Trophoblast cell (in vitro differentiated cells and primary cell): ENCODE data around the gene OPN4.

Experiments
- DNase-seq, 2 donors: peaks; one replicate each; pipeline ENCODE4 v3.0.0-alpha.2; 2016
- H2AFZ ChIP-seq: 2 replicates; pipeline ENCODE4 v1.6.1; 2013; ENCODE audit warnings: low read length, moderate library complexity, mild to moderate bottlenecking; ENCODE audit not compliant: insufficient read depth, poor library complexity
- H2AK5ac ChIP-seq: 2 replicates; pipeline ENCODE4 v1.6.1; 2013; ENCODE audit warnings: mild to moderate bottlenecking, low read length
- H2BK120ac ChIP-seq: 2 replicates; pipeline ENCODE4 v1.6.1; 2013; ENCODE audit warnings: low read length, mild to moderate bottlenecking, moderate library complexity; ENCODE audit not compliant: insufficient read depth, poor library complexity
- H2BK12ac ChIP-seq: 2 replicates; pipeline ENCODE4 v1.6.1; 2013; ENCODE audit warnings: mild to moderate bottlenecking, low read length, moderate library complexity
- H2BK5ac ChIP-seq: 2 replicates; pipeline ENCODE4 v1.6.1; 2013; ENCODE audit warnings: low read length, low read depth, moderate library complexity, mild to moderate bottlenecking; ENCODE audit not compliant: poor library complexity
- H3K14ac ChIP-seq: 2 replicates; pipeline ENCODE4 v1.6.1; 2013; ENCODE audit warnings: mild to moderate bottlenecking, low read length
- H3K18ac ChIP-seq: 2 replicates; pipeline ENCODE4 v1.6.1; 2013; ENCODE audit warnings: mild to moderate bottlenecking, low read length
- H3K23ac ChIP-seq: 2 replicates; pipeline ENCODE4 v1.6.1; 2013; ENCODE audit warnings: low read length
- H3K27ac ChIP-seq: 2 replicates; pipeline ENCODE4 v1.5.1; 2013; ENCODE audit warnings: low read depth, mild to moderate bottlenecking, inconsistent platforms, low read length, moderate library complexity
- H3K27me3 ChIP-seq: 2 replicates; pipeline ENCODE4 v1.6.1; 2013; ENCODE audit warnings: inconsistent platforms, mild to moderate bottlenecking, low read length, moderate library complexity; ENCODE audit not compliant: insufficient read depth
- H3K36me3 ChIP-seq, 2 experiments: 1 replicate in 1 of 2; 2 replicates in 1 of 2; pipeline ENCODE4 v1.6.1; 2013; ENCODE audit warnings: low read length in 2 of 2, mild to moderate bottlenecking in 2 of 2, moderate library complexity in 1 of 2; ENCODE audit not compliant: insufficient read depth in 2 of 2, control insufficient read depth in 1 of 2
- H3K4ac ChIP-seq: 2 replicates; pipeline ENCODE4 v1.6.1; 2013; ENCODE audit warnings: low read depth, mild to moderate bottlenecking, low read length, moderate library complexity
- H3K4me1 ChIP-seq, 2 experiments: 1 replicate in 1 of 2; 2 replicates in 1 of 2; pipeline ENCODE4 v1.6.1; 2013; ENCODE audit warnings: low read length in 2 of 2, mild to moderate bottlenecking in 2 of 2, moderate library complexity in 1 of 2; ENCODE audit not compliant: insufficient read depth in 2 of 2, control insufficient read depth in 1 of 2
- H3K4me2 ChIP-seq: 2 replicates; pipeline ENCODE4 v1.6.1; 2013; ENCODE audit warnings: inconsistent platforms, mild to moderate bottlenecking, low read length, moderate library complexity
- H3K4me3 ChIP-seq: 2 replicates; pipeline ENCODE4 v1.5.1; 2013; ENCODE audit warnings: mild to moderate bottlenecking, low read depth, low read length, inconsistent platforms
- H3K79me1 ChIP-seq: one replicate; pipeline ENCODE4 v1.6.1; 2013; ENCODE audit warnings: low read length
- H3K79me2 ChIP-seq: 2 replicates; pipeline ENCODE4 v1.6.1; 2013; ENCODE audit warnings: low read length, mild to moderate bottlenecking; ENCODE audit not compliant: control insufficient read depth, insufficient read depth, poor library complexity
- H3K9ac ChIP-seq: 2 replicates; pipeline ENCODE4 v1.6.1; 2013; ENCODE audit warnings: mild to moderate bottlenecking, low read length
- H3K9me3 ChIP-seq: 2 replicates; pipeline ENCODE4 v1.6.1; 2013; ENCODE audit warnings: low read depth, mild to moderate bottlenecking, control low read depth, inconsistent platforms, low read length; ENCODE audit not compliant: insufficient read depth
- H4K12ac ChIP-seq: 2 replicates; pipeline ENCODE4 v1.6.1; 2013; ENCODE audit warnings: low read depth, mild to moderate bottlenecking, low read length, moderate library complexity
- H4K8ac ChIP-seq: 2 replicates; pipeline ENCODE4 v1.6.1; 2013; ENCODE audit warnings: low read depth, mild to moderate bottlenecking, low read length, moderate library complexity
- H4K91ac ChIP-seq: one replicate; pipeline ENCODE4 v1.6.1; 2013; ENCODE audit warnings: low read depth, mild to moderate bottlenecking, low read length, moderate library complexity
- WGBS: extraction: QIAGEN DNeasy Blood & Tissue Kit; methylation state at CpG from one replicate; pipeline ENCODE4 v1.1.7; 2013; ENCODE audit warnings: missing lambda C conversion rate; ENCODE audit not compliant: insufficient read length, insufficient coverage; ENCODE audit errors: extremely low coverage; 5-methylcytosine and 5-hydroxymethylcytosine counted together

Gene OPN4

DNA sequence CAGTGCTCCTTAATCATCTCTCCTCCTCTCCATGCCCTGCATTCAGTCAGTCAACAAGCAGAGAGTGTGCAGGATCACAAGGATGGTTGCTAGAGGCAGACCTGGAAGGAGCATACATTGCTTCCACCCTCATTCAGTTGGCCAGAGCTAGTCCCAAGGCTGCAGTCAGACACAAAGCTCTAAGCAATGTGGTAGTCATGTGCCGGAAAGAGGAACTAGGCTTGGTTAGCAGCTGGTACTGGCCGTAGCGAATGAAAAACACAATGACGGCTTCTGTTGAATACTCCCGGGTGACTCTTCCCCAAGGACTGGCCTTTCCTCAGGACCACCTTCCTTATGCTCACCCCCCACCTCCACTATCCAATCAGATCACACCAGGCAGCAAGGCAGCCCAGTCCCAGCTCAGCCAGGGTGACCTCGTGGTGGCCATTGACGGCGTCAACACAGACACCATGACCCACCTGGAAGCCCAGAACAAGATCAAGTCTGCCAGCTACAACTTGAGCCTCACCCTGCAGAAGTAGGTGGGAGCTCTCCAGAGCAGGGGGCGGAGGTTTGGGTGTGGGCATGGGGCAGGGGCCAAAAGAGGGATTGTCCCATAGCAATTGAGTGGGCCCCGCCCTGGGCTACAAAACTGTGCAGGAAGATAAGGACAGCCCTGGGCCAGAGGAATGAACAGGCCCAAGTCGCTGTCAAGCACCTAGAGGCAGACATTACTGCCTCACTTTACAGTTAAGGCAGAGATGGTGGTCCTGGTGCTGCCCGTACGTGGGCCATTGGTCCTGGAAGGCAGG, 24.8 kb downstream of the OPN4 start:
- H3K23ac ChIP-seq = no peak overlapping the region
- H3K36me3 ChIP-seq = no peaks in the 10 kb centered on the region
- no peak overlapping the region for H4K12ac ChIP-seq
- H3K27ac ChIP-seq = no peak overlapping the region
- DNase-seq = no peak
- H2BK120ac ChIP-seq = no peak overlapping the region
- H4K8ac ChIP-seq = no peak overlapping the region
- no CpG with 5 or more reads among the region's 13 CpGs for WGBS
- H3K4me3 ChIP-seq = no peak overlapping the region
- H3K4ac ChIP-seq = no peak overlapping the region
- no peaks in the 10 kb centered on the region for H3K79me2 ChIP-seq
- peaks cover under 1 to 3% of the 10 kb centered on the region in 2 experiments for H3K4me1 ChIP-seq
- H2BK12ac ChIP-seq = no peak overlapping the region
- no peak overlapping the region for H3K4me2 ChIP-seq
- H3K79me1 ChIP-seq = no peaks in the 10 kb centered on the region
- no peak overlapping the region for H2AK5ac ChIP-seq
- H3K18ac ChIP-seq = no peak overlapping the region
- no peak overlapping the region for H3K9ac ChIP-seq
- H3K27me3 ChIP-seq = no peaks in the 10 kb centered on the region
- H2BK5ac ChIP-seq = no peak overlapping the region
- no peaks in the 10 kb centered on the region for H3K9me3 ChIP-seq
- H2AFZ ChIP-seq = no peak overlapping the region
- H4K91ac ChIP-seq = no peak overlapping the region
- no peak overlapping the region for H3K14ac ChIP-seq

DNA sequence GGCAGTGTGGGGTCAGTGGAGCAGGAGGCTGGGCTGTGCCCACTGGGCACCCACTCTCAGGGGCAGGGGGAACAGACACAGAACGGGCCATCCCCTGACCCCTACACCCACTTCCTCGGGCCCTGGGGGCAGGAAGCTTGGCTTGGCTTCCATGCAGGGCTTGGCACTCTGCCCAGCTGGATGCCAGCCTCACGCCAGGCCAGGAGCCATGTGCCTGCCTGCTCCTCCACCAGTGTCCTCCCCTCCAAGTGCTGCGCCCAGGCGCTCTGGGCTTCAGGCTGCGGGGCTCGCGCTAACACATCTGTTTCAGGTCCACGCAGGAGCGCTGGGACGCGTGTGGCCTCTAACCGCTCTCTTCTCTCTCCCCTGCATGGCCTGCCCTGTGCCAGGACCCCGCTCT, 26.7 kb downstream of the OPN4 start:
- H2AFZ ChIP-seq = no peak overlapping the region
- H3K4me2 ChIP-seq = no peak overlapping the region
- H3K36me3 ChIP-seq = no peaks in the 10 kb centered on the region
- peak overlapping the region; percentile 7 for H4K91ac ChIP-seq
- no peak overlapping the region for H4K12ac ChIP-seq
- no peak overlapping the region for H3K23ac ChIP-seq
- H2BK120ac ChIP-seq = no peak overlapping the region
- peaks cover 0 to 3% of the 10 kb centered on the region in 2 experiments for H3K4me1 ChIP-seq
- no peak overlapping the region for H2BK12ac ChIP-seq
- no peak overlapping the region for H3K27ac ChIP-seq
- no peak overlapping the region for H3K4me3 ChIP-seq
- H3K9ac ChIP-seq = no peak overlapping the region
- H2AK5ac ChIP-seq = no peak overlapping the region
- H3K14ac ChIP-seq = no peak overlapping the region
- H3K4ac ChIP-seq = no peak overlapping the region
- WGBS = no CpG with 5 or more reads among the region's 14 CpGs
- no peak overlapping the region for H2BK5ac ChIP-seq
- DNase-seq = no peak
- no peaks in the 10 kb centered on the region for H3K27me3 ChIP-seq
- no peaks in the 10 kb centered on the region for H3K79me2 ChIP-seq
- H3K18ac ChIP-seq = no peak overlapping the region
- H4K8ac ChIP-seq = no peak overlapping the region
- no peaks in the 10 kb centered on the region for H3K9me3 ChIP-seq
- H3K79me1 ChIP-seq = no peaks in the 10 kb centered on the region

DNA sequence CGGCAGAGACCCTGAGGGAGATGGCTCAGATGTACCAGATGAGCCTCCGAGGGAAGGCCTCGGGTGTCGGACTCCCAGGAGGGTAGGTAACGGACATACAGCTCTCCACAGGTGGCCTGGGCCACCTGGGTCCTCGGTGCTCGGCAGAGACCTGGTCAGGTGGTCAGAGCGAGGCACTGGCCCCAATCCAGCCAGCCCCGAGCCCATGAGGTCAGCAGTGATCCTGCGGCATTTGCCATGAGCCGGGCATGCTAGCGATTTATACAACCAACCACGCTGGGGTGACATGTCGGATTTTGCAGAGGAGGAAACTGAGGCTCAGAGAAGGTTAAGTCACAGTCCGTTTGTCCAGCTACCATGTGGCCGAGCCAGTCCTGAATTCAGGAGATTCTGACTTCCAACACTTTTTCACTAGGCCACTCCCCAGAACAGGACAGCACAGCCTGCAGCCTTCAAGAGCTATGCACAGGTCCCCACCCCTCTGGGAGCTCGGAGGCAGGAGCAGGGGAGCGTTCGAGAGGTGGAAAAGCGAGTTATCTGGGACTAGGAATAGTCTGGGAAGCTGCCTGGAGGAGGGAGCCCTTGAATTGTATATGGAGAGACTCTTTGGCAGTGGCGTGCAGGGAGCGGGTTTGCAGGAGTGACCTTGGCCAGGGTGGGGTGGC, 27.5 kb downstream of the OPN4 start:
- no peak overlapping the region for H3K18ac ChIP-seq
- H2BK12ac ChIP-seq = no peak overlapping the region
- no peaks in the 10 kb centered on the region for H3K79me1 ChIP-seq
- no CpG with 5 or more reads among the region's 22 CpGs for WGBS
- H2AFZ ChIP-seq = no peak overlapping the region
- H4K8ac ChIP-seq = no peak overlapping the region
- no peak overlapping the region for H2BK120ac ChIP-seq
- no peaks in the 10 kb centered on the region for H3K27me3 ChIP-seq
- H3K9ac ChIP-seq = no peak overlapping the region
- H3K23ac ChIP-seq = no peak overlapping the region
- H3K27ac ChIP-seq = no peak overlapping the region
- H3K4ac ChIP-seq = no peak overlapping the region
- no peak overlapping the region for H4K91ac ChIP-seq
- peaks cover 0 to 3% of the 10 kb centered on the region in 2 experiments for H3K4me1 ChIP-seq
- H3K4me2 ChIP-seq = no peak overlapping the region
- H4K12ac ChIP-seq = no peak overlapping the region
- DNase-seq = no peak
- H3K4me3 ChIP-seq = no peak overlapping the region
- no peak overlapping the region for H2BK5ac ChIP-seq
- no peak overlapping the region for H2AK5ac ChIP-seq
- no peaks in the 10 kb centered on the region for H3K36me3 ChIP-seq
- H3K9me3 ChIP-seq = no peaks in the 10 kb centered on the region
- no peaks in the 10 kb centered on the region for H3K79me2 ChIP-seq
- H3K14ac ChIP-seq = no peak overlapping the region

GRCh38 chr10:86682675-86683074, 28.3 kb downstream of the OPN4 start:
- Histone ChIP-seq H3K4me3 (no peak overlapping the region), H3K4me1 (peaks cover 0 to 3% of the 10 kb centered on the region in 2 experiments), H3K79me2 (no peaks in the 10 kb centered on the region), H4K8ac (no peak overlapping the region), H3K23ac (no peak overlapping the region), H3K9ac (no peak overlapping the region), H2BK120ac (no peak overlapping the region), H3K9me3 (no peaks in the 10 kb centered on the region), H2AK5ac (no peak overlapping the region), H2BK12ac (no peak overlapping the region), H3K27ac (no peak overlapping the region), H2BK5ac (no peak overlapping the region), H3K79me1 (no peaks in the 10 kb centered on the region), H3K4ac (no peak overlapping the region), H3K14ac (no peak overlapping the region), H3K4me2 (no peak overlapping the region), H4K12ac (no peak overlapping the region), H3K27me3 (no peaks in the 10 kb centered on the region), H2AFZ (no peak overlapping the region), H3K36me3 (no peaks in the 10 kb centered on the region), H3K18ac (no peak overlapping the region), H4K91ac (no peak overlapping the region)
- DNase-seq = no peak
- WGBS = no CpG with 5 or more reads among the region's 2 CpGs
